K562 (cell line): Measurements from ENCODE around the gene ADAP1. TPM values are rescaled to one million over a fixed set of nuclear protein-coding genes. Genes with fewer than 3 reads are reported as not detected.

Source experiments
- ATAC-seq: fragments of 200-7000 bp; cut with Tn5 transposase; 3 replicates; pipeline ENCODE4 v1.9.1; 2020; ENCODE audit warnings: moderate library complexity
- BruUV-seq: library from RNA; stranded (reverse); fragments of 400-500 nt; replicated peaks from 2 replicates; lab custom pipeline; 2021; lab: Mats Ljungman, UMichigan
- CTCF ChIA-PET: fragments of 300-600 bp; formaldehyde crosslinking; extraction: SDS; loops from one replicate; lab custom pipeline; 2021; ENCODE audit warnings: low intra/inter-chr PET ratio; lab: Yijun Ruan, JAX
- POLR2A ChIA-PET: fragments of 300-600, 350-650 bp; sonication (Branson Sonifier 250); formaldehyde crosslinking; extraction: SDS; loops from one replicate; lab custom pipeline; 2021; ENCODE audit warnings: antibody characterized with exemption, inconsistent platforms; lab: Yijun Ruan, JAX
- DNase-seq, 4 experiments: peaks; one replicate each; pipeline versions ENCODE4 v3.0.0 to v3.0.0-alpha.2; 2011 to 2018; ENCODE audit warnings: low spot score in 3 of 4, mixed read lengths in 3 of 4; ENCODE audit errors: extremely low read depth in 1 of 4
- FAIRE-seq: peaks from 2 replicates; lab custom pipeline; 2011; peaks lifted over from hg19 to GRCh38; lab: Jason Lieb, UNC
- H2AFZ ChIP-seq: 2 replicates; pipeline ENCODE4 v1.6.0; 2011; ENCODE audit warnings: low read depth, low read length, control low read depth, inconsistent platforms
- H3K27ac ChIP-seq: fragments of 200-600 bp; 3 replicates; pipeline ENCODE4 v1.8.0; 2011; ENCODE audit warnings: low read depth, mild to moderate bottlenecking, control low read depth, inconsistent platforms, low read length, moderate library complexity, mixed read lengths; ENCODE audit errors: extremely low read depth
- H3K27me3 ChIP-seq, 2 experiments: fragments of 300-600 bp in 1 of 2; 2 replicates in 1 of 2; 3 replicates in 1 of 2; pipeline versions ENCODE4 v1.6.0 to v1.8.0; 2011; ENCODE audit warnings: inconsistent platforms in 2 of 2, low read length in 2 of 2, mild to moderate bottlenecking in 1 of 2, mixed read lengths in 1 of 2, moderate library complexity in 1 of 2; ENCODE audit not compliant: control insufficient read depth in 2 of 2, insufficient read depth in 2 of 2
- H3K36me3 ChIP-seq: fragments of 300-600 bp; 3 replicates; pipeline ENCODE4 v1.8.0; 2011; ENCODE audit warnings: mild to moderate bottlenecking, low read length, inconsistent platforms; ENCODE audit not compliant: control insufficient read depth, insufficient read depth
- H3K4me1 ChIP-seq, 2 experiments: fragments of 200-600 bp in 1 of 2; replicated peaks in 1 of 2; 2 replicates in 1 of 2; 3 replicates in 1 of 2; pipeline versions ENCODE4 v1.5.1 to v1.8.0; 2011; ENCODE audit warnings: inconsistent platforms in 2 of 2, low read length in 2 of 2, mild to moderate bottlenecking in 1 of 2, mixed read lengths in 1 of 2, moderate library complexity in 1 of 2; ENCODE audit not compliant: control insufficient read depth in 2 of 2, insufficient read depth in 2 of 2
- H3K4me2 ChIP-seq: 2 replicates; pipeline ENCODE4 v1.6.1; 2011; ENCODE audit warnings: low read length, control low read depth, inconsistent platforms, mixed read lengths; ENCODE audit not compliant: insufficient read depth
- H3K4me3 ChIP-seq: fragments of 200-600 bp; sonication (generic), shearing (Covaris generic); 2 replicates; pipeline ENCODE4 v1.5.1; 2016; ENCODE audit warnings: control low read depth, inconsistent platforms
- H3K79me2 ChIP-seq: fragments of 200-600 bp; 3 replicates; pipeline ENCODE4 v1.8.0; 2011; ENCODE audit warnings: low read length, inconsistent platforms; ENCODE audit not compliant: control insufficient read depth, insufficient read depth
- H3K9ac ChIP-seq, 2 experiments: 2 replicates each; pipeline versions ENCODE4 v1.6.0 to v1.6.1; 2011; ENCODE audit warnings: low read depth in 2 of 2, low read length in 2 of 2, control low read depth in 1 of 2, inconsistent platforms in 1 of 2, mild to moderate bottlenecking in 1 of 2, mixed read lengths in 1 of 2; ENCODE audit not compliant: insufficient read depth in 1 of 2
- H3K9me1 ChIP-seq: one replicate; pipeline ENCODE4 v1.6.0; 2011; ENCODE audit warnings: inconsistent platforms, mild to moderate bottlenecking, low read length, moderate library complexity; ENCODE audit not compliant: control insufficient read depth, insufficient read depth
- H3K9me3 ChIP-seq: replicated peaks from 2 replicates; pipeline ENCODE4 v1.5.1; 2011; ENCODE audit warnings: low read depth, low read length, inconsistent platforms; ENCODE audit not compliant: control insufficient read depth, insufficient read depth
- H4K20me1 ChIP-seq: replicated peaks from 2 replicates; pipeline ENCODE4 v1.6.1; 2011; ENCODE audit warnings: low read length, inconsistent platforms, mixed read lengths; ENCODE audit not compliant: control insufficient read depth, insufficient read depth
- ARID3B ChIP-seq: fragments of 250-450 bp; sonication (Bioruptor Pico); IDR thresholded peaks from 2 replicates; pipeline ENCODE4 v1.4.0; 2020; ENCODE audit warnings: borderline replicate concordance
- MAFG ChIP-seq: fragments of 450-650 bp; conservative IDR thresholded peaks from 2 replicates; pipeline ENCODE4 v1.6.1; 2016; ENCODE audit warnings: missing genetic modification characterization, missing compliant biosample characterization
- MAZ ChIP-seq, 2 experiments: fragments of 450-650 bp in 1 of 2; sonication (generic) in 1 of 2; formaldehyde crosslinking; IDR thresholded peaks in 1 of 2; conservative IDR thresholded peaks in 1 of 2; 2 replicates each; pipeline versions ENCODE4 v1.4.0 to v1.5.0; 2020; ENCODE audit warnings: mild to moderate bottlenecking in 1 of 2, missing genetic modification reagents in 1 of 2
- MBD1 ChIP-seq: fragments of 250-450 bp; sonication (Bioruptor Pico); IDR thresholded peaks from 2 replicates; pipeline ENCODE4 v1.8.0; 2022; ENCODE audit warnings: inconsistent platforms
- NCOA1 ChIP-seq: fragments of 450-650 bp; IDR thresholded peaks from 2 replicates; pipeline ENCODE4 v1.6.1; 2016; ENCODE audit warnings: low read depth
- NCOR1 ChIP-seq: fragments of 450-650 bp; IDR thresholded peaks from 2 replicates; pipeline ENCODE4 v1.6.1; 2016; ENCODE audit warnings: mild to moderate bottlenecking, moderate library complexity
- RBM22 ChIP-seq: fragments of 200-400 bp; formaldehyde crosslinking; IDR thresholded peaks from 2 replicates; pipeline ENCODE4 v1.6.1; 2018; ENCODE audit warnings: low read length, low read depth; ENCODE audit not compliant: poor library complexity, severe bottlenecking
- RERE ChIP-seq: sonication (generic); formaldehyde crosslinking; IDR thresholded peaks from 2 replicates; pipeline ENCODE4 v1.8.0; 2023; ENCODE audit warnings: missing genetic modification reagents, mild to moderate bottlenecking, borderline replicate concordance
- SETDB1 ChIP-seq: IDR thresholded peaks from one replicate; pipeline ENCODE4 v1.6.1; 2012; ENCODE audit warnings: low read length, control low read depth, inconsistent platforms
- TCF15 ChIP-seq: fragments of 250-450 bp; sonication (Bioruptor Pico); IDR thresholded peaks from 2 replicates; pipeline ENCODE4 v1.8.0; 2022; ENCODE audit warnings: moderate library complexity, mild to moderate bottlenecking, inconsistent platforms
- ZNF232 ChIP-seq: sonication (generic); formaldehyde crosslinking; IDR thresholded peaks from 2 replicates; pipeline ENCODE4 v1.8.0; 2022; ENCODE audit warnings: mild to moderate bottlenecking, missing genetic modification reagents
- WGBS: fragments of 100-300 bp; shearing (Covaris generic); methylation state at CpG from one replicate; pipeline ENCODE4 v1.1.6; 2016; ENCODE audit warnings: low coverage, mixed read lengths; ENCODE audit not compliant: insufficient coverage; ENCODE audit errors: missing lambda C conversion rate; 5-methylcytosine and 5-hydroxymethylcytosine counted together
- in situ Hi-C: fragments of 300-500 bp; cut with MboI; formaldehyde crosslinking; loops from 4 replicates; pipeline ENCODE4 v1.15.0; 2018; ENCODE audit warnings: inconsistent platforms, mixed read lengths
- intact Hi-C: fragments of 100-400 bp; cut with micrococcal nuclease; formaldehyde crosslinking; loops from 2 replicates; pipeline ENCODE4 v1.14.2; 2022
- polyA plus RNA-seq, 8 experiments: library from polyadenylated mRNA; depleted of rRNA in 4 of 8; stranded (reverse) in 5 of 8; unstranded in 3 of 8; fragments of >200 nt; fragmentation: Nextera tagmentation in 2 of 8; fragmentation: Illumina TruSeq in 1 of 8; extraction: Ambion mirVana in 2 of 8; extraction: Trizol in 1 of 8; gene quantifications; 2 replicates each; pipeline versions ENCODE4 v1.2.1 to v1.2.3, GENCODE V29; 2011 to 2014; ENCODE audit warnings: inconsistent platforms in 1 of 8, missing spikeins in 1 of 8
- total RNA-seq, 7 experiments: library from RNA; depleted of rRNA in 6 of 7; stranded (reverse); fragments of >200 nt in 6 of 7; fragmentation: Illumina TruSeq in 2 of 7; extraction: Trizol in 2 of 7; gene quantifications; 2 replicates each; pipeline versions ENCODE4 v1.2.1 to v1.2.3, GENCODE V29; 2011 to 2021; ENCODE audit warnings: low replicate concordance in 1 of 7

Gene ADAP1
- total and polyA plus RNA-seq, 9 of the 15 experiments (the other 6 are each of a cell fraction or from before 2014, with no cell fraction given) = 0.27 to 1.4 (median 0.52) TPM; not detected in 3

- no peak for FAIRE-seq
- BruUV-seq = no TSS peak
- TF ChIP-seq TCF15 (CRISPR knock-in tag) = no peak
- TF ChIP-seq ZNF232 (CRISPR knock-in tag) = no peak
- no peak for TF ChIP-seq NCOA1
- no peak for TF ChIP-seq MAZ (CRISPR knock-in tag; conservative IDR thresholded peaks at IDR 0.05 in 1 of 2, IDR thresholded peaks at IDR 0.05 in 1 of 2)
- TF ChIP-seq SETDB1 = no peak
- no peak for TF ChIP-seq MBD1
- no peak for TF ChIP-seq MAFG (tag)
- no peak for TF ChIP-seq ARID3B (CRISPR knock-in tag)
- TF ChIP-seq NCOR1 = no peak
- peak; percentile 66 for TF ChIP-seq RBM22
- no peak for TF ChIP-seq RERE
Measured at GRCh38 chr7:967361-968082, 13.0 kb upstream of the ADAP1 start.

More at GRCh38 chr7:967361-968082, 13.0 kb upstream of the ADAP1 start:
- WGBS = 95% methylated on average over 36 of the region's 39 CpGs
- H3K9me1 ChIP-seq = no peaks in the 10 kb centered on the region
- peaks cover 17% of the 10 kb centered on the region for H3K79me2 ChIP-seq
- ATAC-seq (peak; percentile 17; the same call in 2 of the 3 replicates), DNase-seq (no peak)
- in situ Hi-C loops (loop anchor here (10.0 kb wide), 1 partner anchor 653 kb away; no protein-coding TSS in a partner anchor), intact Hi-C loops (loop anchor here (10.0 kb wide), 2 partner anchors 183 to 653 kb away; no protein-coding TSS in a partner anchor)
- peaks cover 0 to 34% of the 10 kb centered on the region in 2 experiments; a peak in 3 of 5 replicates for H3K4me1 ChIP-seq
- H3K27me3 ChIP-seq = peaks cover 0 to 2% of the 10 kb centered on the region in 2 experiments; a peak in 2 of 5 replicates
- peaks cover 4% of the 10 kb centered on the region; the same call in 1 of the 2 replicates for H4K20me1 ChIP-seq
- H2AFZ ChIP-seq = no peak overlapping the region
- POLR2A ChIA-PET = interaction anchor here (0.6 to 4.0 kb wide), 10 partner anchors 7 to 305 kb away, joined by 3 to 17 read pairs (median 4); partner anchors contain the start of gene COX19
- CTCF ChIA-PET = no interaction called here
- no peak overlapping the region for H3K27ac ChIP-seq
- peaks cover 54% of the 10 kb centered on the region for H3K36me3 ChIP-seq
- H3K4me3 ChIP-seq = no peak overlapping the region
- no peaks in the 10 kb centered on the region for H3K9me3 ChIP-seq
- no peak overlapping the region for H3K9ac ChIP-seq
- no peak overlapping the region for H3K4me2 ChIP-seq
